Urinary bladder (tissue), 4 donors: ENCODE results near the gene LRP8. TPM values are rescaled to one million over a fixed set of nuclear protein-coding genes. Genes with fewer than 3 reads are reported as not detected.

ENCODE experiments used
- DNase-seq: peaks from one replicate; pipeline ENCODE4 v3.0.0-alpha.2; 2015; ENCODE audit errors: extremely low spot score
- H3K27ac ChIP-seq: one replicate; pipeline ENCODE4 v1.5.1; 2013; ENCODE audit warnings: low read depth, mild to moderate bottlenecking, moderate library complexity
- H3K36me3 ChIP-seq: one replicate; pipeline ENCODE4 v1.6.1; 2013; ENCODE audit warnings: mild to moderate bottlenecking, moderate library complexity; ENCODE audit not compliant: insufficient read depth
- H3K4me1 ChIP-seq: one replicate; pipeline ENCODE4 v1.6.1; 2013; ENCODE audit warnings: mild to moderate bottlenecking, moderate library complexity; ENCODE audit not compliant: insufficient read depth
- H3K4me3 ChIP-seq: one replicate; pipeline ENCODE4 v1.5.1; 2013; ENCODE audit warnings: low read depth, low read length
- WGBS: extraction: QIAGEN DNeasy Blood & Tissue Kit; methylation state at CpG from one replicate; pipeline ENCODE4 v1.1.7; 2013; 5-methylcytosine and 5-hydroxymethylcytosine counted together
- polyA plus RNA-seq: library from polyadenylated mRNA; stranded (reverse); fragments of 200-250 nt; gene quantifications from one replicate; pipeline ENCODE4 v1.2.3, GENCODE V29; 2013
- total RNA-seq: library from RNA; depleted of rRNA; stranded (reverse); fragments of >200 nt; gene quantifications from one replicate; pipeline ENCODE4 v1.2.3, GENCODE V29; 2014
- donor health status: healthy with polysubstance abuse.
- donor health status: healthy.

The LRP8 gene
- total and polyA plus RNA-seq, 2 donors: 2.3 to 3.8 TPM

DNA sequence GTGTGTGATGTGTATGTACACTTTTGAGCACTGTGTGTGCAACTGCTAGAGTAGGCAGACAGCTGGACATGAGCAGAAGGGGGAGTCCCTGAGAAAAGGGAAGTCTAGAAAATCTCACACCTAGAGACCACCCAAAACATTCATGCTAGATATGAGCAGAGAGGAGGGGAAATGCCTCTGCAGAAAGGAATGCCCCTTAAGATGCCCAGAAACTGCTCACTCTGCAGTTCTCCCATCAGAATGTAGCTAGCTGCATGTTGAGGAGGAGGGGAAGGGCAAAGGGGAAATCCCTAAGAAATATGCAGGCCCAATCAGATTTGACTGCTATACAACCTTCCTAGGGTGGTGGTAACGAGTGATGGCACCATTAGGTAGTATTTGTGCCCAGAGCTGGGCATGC is 57.8 kb downstream of the LRP8 start:
- no peak overlapping the region for H3K27ac ChIP-seq
- H3K36me3 ChIP-seq: no peaks in the 10 kb centered on the region
- DNase-seq: no peak
- WGBS: 83% methylated on average over 1 of the region's 1 CpG
- no peaks in the 10 kb centered on the region for H3K4me1 ChIP-seq
- no peak overlapping the region for H3K4me3 ChIP-seq

DNA sequence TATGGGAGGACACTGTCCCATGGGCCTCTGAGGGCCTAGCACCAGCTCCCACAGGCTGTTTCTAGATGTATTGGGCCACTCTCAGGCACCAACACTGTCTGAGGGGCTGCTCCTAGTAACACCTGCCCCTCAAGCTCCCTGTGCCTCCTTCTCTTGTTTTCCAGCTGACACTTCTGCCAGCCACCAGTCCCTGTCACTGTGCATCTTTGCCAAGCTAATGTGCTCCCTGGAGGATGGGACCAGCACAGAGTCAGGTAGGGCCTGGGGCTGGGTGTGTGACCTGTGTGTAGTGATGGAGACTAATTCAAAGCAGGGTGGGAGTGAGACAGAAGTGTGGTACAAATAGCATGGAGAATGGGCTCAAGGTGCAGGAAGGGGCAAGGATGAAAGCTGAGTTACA is 60.1 kb downstream of the LRP8 start:
- H3K4me3 ChIP-seq: no peak overlapping the region
- H3K36me3 ChIP-seq: no peaks in the 10 kb centered on the region
- H3K27ac ChIP-seq: no peak overlapping the region
- DNase-seq: no peak
- no peaks in the 10 kb centered on the region for H3K4me1 ChIP-seq

DNA sequence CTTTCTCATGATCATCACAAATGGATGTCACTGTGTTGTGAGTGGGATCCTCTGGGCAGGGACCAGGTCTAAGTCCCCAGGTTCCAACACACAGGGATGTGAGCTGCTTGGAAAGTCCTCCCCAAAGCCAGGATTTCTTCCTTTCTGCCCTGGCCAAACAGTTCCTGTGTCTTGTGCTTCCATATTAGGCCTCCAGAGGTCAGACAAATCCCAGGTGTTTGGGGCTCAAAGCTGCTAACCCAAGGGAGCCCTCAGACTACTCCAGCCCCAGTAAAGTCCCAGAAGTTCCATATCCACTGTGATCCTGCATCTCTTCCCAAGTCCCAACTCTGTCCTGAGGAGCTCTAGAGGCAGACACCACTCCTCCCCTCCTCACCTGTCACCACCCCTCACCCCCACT is 61.8 kb downstream of the LRP8 start:
- Histone ChIP-seq H3K4me1 (no peaks in the 10 kb centered on the region), H3K4me3 (no peak overlapping the region), H3K27ac (no peak overlapping the region), H3K36me3 (no peaks in the 10 kb centered on the region)
- DNase-seq: no peak

DNA sequence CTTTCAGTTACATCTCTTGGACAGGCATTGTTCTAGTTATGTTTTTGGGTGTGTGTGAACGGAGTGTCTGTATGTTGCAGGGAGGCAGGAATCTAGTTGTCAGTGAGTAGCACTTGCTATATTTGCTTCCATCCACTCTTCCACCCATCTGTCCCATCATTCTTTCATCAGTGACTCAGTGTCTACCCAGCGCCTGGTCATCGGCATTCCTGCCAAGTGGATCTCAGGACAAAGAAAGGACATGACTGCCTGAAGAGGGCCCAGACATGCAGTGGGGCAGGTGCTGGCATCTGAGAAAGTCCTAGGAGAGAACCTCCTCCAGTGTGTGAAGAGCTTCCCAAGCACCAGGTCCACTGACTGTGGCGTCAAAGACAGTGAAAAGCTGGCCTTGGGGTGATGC is 62.3 kb downstream of the LRP8 start:
- WGBS: 96% methylated on average over 4 of the region's 4 CpGs
- H3K4me3 ChIP-seq: no peak overlapping the region
- H3K27ac ChIP-seq: no peak overlapping the region
- no peak for DNase-seq
- no peaks in the 10 kb centered on the region for H3K36me3 ChIP-seq
- no peaks in the 10 kb centered on the region for H3K4me1 ChIP-seq

DNA sequence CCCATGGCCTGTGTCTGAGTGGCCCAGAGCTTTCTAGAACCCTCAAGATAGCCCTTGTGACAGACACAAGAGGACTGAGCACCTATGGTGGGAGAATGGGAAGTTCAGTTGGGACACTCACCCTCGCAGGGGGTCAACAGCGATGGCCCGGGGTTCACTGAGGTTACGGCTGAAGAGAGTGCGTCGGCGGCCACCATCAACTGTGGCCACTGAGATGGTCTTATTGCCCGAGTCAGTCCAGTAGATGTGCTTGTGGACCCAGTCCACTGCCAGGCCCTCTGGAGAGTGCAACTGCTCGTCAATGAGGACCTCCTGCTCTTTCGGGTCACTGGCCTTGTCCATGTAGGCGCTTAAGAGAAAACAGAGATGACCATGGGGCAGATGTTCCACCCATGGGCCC is 63.8 kb downstream of the LRP8 start:
- no peak overlapping the region for H3K4me3 ChIP-seq
- no peak for DNase-seq
- no peaks in the 10 kb centered on the region for H3K36me3 ChIP-seq
- 97% methylated on average over 11 of the region's 11 CpGs for WGBS
- H3K27ac ChIP-seq: no peak overlapping the region
- H3K4me1 ChIP-seq: no peaks in the 10 kb centered on the region

DNA sequence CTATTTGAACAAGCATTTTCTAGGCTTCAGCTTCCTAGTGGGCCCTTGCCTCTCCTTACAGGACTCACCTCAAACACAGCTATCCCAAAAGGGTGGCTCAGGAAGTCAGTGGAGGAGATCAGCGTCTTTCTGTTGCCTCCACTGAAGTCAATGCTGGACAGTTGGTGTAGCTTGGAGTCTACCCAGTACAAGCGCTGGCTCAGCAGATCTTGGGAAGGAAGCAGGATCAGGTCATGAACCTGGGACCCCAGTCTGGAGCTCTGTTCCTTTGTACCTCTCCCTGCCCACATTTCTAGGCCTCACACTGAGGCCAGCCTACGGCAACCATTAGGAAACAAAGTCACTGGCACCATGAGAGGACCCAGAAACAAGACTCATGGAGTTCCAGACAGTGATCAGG is 65.9 kb downstream of the LRP8 start:
- Histone ChIP-seq H3K27ac (no peak overlapping the region), H3K4me3 (no peak overlapping the region), H3K4me1 (no peaks in the 10 kb centered on the region), H3K36me3 (no peaks in the 10 kb centered on the region)
- DNase-seq: no peak
- 94% methylated on average over 3 of the region's 3 CpGs for WGBS

DNA sequence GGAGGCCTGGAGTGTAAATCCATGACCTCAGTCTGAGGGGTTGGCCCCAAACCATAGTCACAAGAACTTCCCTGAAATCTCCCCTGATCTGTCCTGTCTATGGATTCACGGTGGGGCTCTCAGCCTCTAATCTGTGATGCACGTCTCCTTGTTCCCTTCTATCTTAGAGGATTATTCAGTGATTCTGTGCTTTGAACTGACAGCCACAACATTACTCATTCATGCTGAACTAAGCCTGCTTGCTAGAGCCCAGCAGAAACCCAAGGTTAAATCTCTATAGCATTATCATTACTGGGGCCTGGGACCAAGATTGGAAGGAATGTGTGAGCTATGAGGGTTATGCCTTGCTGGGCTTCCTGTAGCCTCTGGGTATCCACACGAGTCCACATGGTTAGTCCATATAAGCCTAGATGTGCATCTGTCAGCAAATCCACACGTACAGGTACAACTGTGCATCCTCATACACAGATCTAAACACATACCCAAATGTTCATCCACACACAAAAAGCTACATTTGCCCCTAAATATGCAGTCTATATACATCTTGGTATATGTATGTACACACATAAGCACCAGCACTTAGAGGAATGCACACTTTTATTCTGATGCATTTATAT is 67.1 kb downstream of the LRP8 start:
- H3K27ac ChIP-seq: no peak overlapping the region
- DNase-seq: no peak
- H3K4me3 ChIP-seq: no peak overlapping the region
- H3K4me1 ChIP-seq: no peaks in the 10 kb centered on the region
- WGBS: 84% methylated on average over 4 of the region's 4 CpGs
- H3K36me3 ChIP-seq: no peaks in the 10 kb centered on the region

DNA sequence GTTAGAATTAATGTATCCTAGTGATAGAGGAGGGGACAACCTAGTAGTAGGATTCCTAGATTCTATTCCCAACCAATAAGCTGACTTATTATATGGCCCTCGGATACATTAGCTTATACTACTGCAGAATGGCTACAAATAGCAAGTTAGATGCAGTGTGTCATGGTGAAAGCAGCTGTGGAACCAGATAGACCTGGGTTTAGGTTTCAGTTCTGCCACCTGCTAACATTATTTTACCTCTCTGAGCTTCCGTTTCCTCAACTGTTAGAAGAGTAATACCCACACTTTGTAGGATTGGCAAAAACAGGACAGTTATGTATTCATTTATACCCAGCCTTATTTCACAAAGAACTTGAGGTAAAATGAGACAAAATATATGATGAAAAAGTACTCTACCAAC is 67.9 kb downstream of the LRP8 start:
- H3K27ac ChIP-seq: no peak overlapping the region
- no peaks in the 10 kb centered on the region for H3K4me1 ChIP-seq
- 94% methylated on average over 2 of the region's 2 CpGs for WGBS
- DNase-seq: no peak
- no peaks in the 10 kb centered on the region for H3K36me3 ChIP-seq
- no peak overlapping the region for H3K4me3 ChIP-seq

DNA sequence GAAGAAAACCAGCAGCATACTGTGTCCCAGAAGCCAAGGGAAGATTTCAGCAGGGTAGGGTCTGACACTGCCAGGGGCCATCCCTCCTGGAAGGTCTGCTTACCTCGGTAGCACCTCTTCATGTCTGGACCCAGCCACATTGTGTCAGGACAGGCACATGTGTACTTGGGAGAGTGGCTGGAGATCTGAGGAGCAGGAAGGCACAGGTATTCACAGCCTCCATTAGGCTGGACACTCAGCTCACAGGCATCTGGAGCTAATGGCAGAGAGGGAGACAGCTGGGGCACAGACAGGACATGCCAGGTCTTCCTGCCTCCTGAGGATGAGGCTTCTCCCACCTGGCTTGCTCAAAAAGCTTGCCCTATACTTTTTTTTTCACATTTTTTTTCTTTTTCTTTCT is 69.7 kb downstream of the LRP8 start:
- WGBS: 70% methylated on average over 1 of the region's 1 CpG

DNA sequence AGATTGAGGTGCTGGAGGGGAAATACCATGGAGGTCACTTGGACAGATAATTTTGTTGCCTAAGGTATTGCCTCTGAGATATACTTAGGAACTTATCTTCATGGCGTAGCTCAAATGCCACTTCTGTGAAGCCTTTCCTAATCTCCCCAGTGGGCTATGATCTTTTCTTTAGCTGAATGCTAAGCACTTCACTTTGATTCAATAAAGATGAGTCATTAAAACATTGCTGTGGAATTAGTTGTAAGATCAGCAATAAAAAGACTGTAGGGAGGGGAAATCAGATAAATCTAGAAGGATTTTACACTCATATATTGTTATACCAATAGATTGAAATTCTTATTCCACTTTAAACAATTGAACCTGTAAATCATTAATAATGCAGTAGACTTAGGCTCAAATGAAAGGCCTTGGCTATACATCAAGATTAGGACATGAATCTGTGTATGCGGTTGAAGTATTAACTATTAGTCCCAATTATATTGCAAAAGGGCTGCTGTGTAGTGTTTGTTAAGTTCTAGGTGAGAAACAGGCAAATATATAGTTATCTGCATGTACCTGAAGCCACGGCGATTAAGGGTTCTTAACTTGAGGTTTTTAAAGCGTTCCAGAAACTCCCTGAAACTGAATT is 70.3 kb downstream of the LRP8 start:
- Histone ChIP-seq H3K27ac (no peak overlapping the region), H3K4me1 (no peaks in the 10 kb centered on the region), H3K4me3 (no peak overlapping the region), H3K36me3 (no peaks in the 10 kb centered on the region)
- no peak for DNase-seq
- WGBS: 90% methylated on average over 5 of the region's 5 CpGs

More for the DNA sequence above, 69.7 kb downstream of the LRP8 start:
- Histone ChIP-seq H3K4me3 (no peak overlapping the region), H3K36me3 (no peaks in the 10 kb centered on the region), H3K4me1 (no peaks in the 10 kb centered on the region), H3K27ac (no peak overlapping the region)
- DNase-seq: no peak

DNA sequence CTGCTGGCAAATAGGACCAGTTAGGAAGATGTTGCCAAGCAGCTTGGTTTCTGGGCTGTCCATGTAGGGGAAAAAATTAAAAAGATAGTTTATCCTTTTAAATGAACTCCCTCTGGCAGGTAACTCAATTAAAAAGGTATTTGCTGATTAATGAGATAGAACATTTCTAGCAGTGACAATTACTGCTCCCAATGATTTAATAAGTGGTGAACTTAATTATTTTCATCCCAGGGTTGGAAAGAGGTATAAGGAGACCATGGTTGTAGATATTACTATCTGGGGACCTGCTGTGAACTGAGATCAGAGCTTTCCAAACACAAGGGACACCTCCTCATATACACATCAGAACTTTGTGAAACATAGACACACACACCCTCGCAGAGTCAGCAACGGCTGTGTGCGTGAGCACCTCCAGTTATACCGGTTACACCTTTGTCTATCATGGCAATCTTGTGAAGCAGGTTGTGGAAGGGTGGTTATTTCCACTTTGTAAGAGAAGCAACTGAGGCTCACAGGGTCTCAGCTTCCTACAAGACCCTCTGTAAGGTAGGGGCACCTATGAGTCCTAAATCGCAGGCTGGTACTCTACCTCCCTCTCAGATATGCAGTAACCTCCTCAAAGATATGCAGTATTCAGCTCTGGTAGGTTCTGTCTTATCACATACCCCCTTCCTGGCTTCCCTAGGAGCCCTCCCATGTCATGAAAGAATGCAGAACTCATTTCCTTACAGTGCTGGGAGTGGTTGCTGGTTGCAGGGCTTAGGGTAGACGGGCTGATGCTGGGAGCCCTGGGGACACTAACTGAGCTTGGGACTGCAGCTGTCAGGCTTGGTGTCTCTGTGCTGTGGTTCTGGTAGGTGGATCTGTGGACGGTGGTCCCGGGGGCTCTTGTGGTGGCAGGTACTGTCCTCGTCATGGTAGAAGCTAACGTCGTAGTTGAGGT is 71.1 kb downstream of the LRP8 start:
- whole genome bisulfite sequencing: 91% methylated on average over 11 of the region's 11 CpGs
- Histone ChIP-seq H3K36me3 (no peaks in the 10 kb centered on the region), H3K4me3 (no peak overlapping the region), H3K4me1 (no peaks in the 10 kb centered on the region), H3K27ac (no peak overlapping the region)
- no peak for DNase-seq

DNA sequence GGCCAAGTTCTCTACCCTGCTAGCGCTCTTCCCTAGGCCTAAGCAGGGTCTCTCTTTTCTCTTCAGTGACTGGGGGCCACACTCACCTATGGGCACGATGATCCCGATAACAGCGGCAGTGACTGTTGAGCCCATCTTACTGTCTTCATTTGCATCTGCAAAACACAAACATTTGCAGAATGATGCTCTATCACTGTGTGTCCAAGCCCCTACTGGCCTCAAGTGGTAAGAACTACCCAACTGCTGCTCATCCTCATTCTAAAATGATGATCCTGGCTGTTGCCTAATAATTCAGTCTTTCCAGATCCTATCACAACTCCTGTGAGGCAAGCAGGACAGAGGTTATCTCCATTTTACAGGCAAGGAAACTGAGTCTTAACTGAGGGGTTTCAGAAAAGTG is 72.8 kb downstream of the LRP8 start:
- H3K4me1 ChIP-seq: no peaks in the 10 kb centered on the region
- H3K4me3 ChIP-seq: no peak overlapping the region
- WGBS: 96% methylated on average over 4 of the region's 4 CpGs
- no peak overlapping the region for H3K27ac ChIP-seq
- DNase-seq: no peak
- no peaks in the 10 kb centered on the region for H3K36me3 ChIP-seq

DNA sequence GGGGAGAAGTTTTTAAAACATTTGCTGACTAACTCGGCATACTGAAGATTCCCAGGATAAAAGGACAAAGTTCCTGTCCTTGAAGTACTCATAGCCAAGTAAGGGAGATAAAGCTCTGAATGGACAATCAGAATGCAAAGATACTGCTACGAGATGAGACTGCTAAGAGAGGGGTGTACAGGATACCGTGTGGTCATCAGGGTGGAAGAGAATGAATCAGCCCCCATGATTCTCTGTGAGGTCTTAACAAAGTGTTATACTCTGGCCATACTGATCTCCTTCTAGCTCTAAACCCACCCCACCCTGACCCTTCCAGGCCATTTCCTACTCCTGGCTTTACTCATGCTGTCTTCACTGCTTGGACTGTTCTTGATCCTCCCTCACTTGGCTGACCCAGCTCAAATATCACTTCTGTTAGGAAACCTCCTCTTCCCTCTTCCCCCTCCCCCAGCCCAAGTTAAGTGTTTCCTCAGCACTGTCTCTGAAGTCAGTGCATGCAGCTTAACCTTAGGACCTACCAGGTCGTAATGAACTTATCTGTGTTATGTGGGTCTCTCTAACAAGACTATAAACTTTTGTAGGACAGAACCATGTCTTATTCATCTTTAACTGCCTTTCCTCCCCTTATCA is 73.7 kb downstream of the LRP8 start:
- WGBS: 53% methylated on average over 4 of the region's 4 CpGs
- H3K4me3 ChIP-seq: no peak overlapping the region
- no peaks in the 10 kb centered on the region for H3K4me1 ChIP-seq
- no peak overlapping the region for H3K27ac ChIP-seq
- H3K36me3 ChIP-seq: no peaks in the 10 kb centered on the region
- no peak for DNase-seq

DNA sequence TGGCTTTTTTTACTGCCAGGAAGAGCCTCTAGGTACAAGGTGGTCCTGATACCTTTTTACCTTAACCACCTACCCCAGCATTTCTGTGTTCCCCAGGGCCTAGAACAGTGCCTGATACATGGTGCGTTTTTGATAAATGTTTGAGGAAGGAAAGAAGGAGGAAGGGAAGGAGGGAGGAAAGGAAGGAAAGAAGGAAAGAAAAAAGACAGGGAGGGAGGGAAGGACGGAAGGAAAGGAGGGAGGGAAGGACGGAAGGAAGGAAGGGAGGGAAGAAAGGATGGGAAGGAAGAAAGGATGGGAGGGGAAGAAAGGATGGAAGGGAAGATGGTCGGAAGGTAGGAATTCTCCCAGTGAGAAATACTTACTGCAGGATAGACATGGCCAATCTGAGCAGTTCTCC is 77.5 kb downstream of the LRP8 start:
- Histone ChIP-seq H3K36me3 (no peaks in the 10 kb centered on the region), H3K27ac (no peak overlapping the region), H3K4me1 (no peaks in the 10 kb centered on the region), H3K4me3 (no peak overlapping the region)
- no peak for DNase-seq
- WGBS: 91% methylated on average over 4 of the region's 4 CpGs
